CD4-positive, alpha-beta T cell treated with Interleukin-2 at 100 ng/mL for 4 hours (primary cell): ENCODE data around the gene ICAM2.
A peak's percentile ranks its signal among the peaks of the same experiment; 100 is the strongest.
"Not testable (repeated sequence)": the region's sequence is repeated elsewhere in the genome, so short reads cannot be mapped to it uniquely, and the experiment has no call there.

Source experiments
- DNase-seq: peaks from one replicate; pipeline ENCODE4 v3.0.0-alpha.2; 2020; ENCODE audit warnings: low spot score

ICAM2 gene

DNA sequence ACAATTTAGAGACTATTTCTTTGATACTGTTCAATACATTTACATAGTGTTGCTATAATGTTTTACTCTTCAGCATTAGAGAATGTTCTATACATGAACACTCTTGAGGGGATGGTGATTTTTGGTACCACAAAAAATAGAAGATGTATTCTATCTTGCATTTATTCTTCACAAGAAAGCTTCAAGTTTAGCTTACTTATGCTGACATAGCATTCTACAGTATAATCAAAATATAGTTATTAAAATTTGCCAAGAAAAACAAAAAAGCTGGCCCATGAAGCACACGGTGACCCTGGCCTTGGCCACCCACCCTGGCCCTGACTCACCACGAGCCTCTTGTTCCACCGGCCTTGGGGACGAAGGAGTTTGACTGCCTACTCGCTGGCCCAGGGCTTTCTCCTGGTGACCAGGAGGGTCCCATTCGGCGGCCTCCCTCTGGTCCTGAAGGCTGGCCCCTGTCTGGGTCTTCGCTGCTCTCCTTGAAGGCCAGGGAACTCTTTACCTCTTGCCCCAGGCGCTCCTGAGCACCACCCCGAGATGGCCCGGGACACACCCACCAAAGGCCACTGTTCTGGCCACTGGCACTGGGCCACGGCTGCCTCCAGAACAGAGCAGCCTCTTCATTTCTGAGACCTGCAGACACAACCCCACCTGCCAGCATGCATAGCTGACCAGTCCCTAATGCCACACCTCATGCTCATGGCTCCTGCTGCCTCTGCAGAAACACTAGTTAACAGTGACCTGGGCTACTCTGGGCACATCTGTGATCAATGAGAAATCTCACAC lies 22.5 kb upstream of the ICAM2 start:
- no peak for DNase-seq

GRCh38 chr17:64041912-64042311 lies 21.5 kb upstream of the ICAM2 start:
- DNase-seq: no peak

- no peak for DNase-seq
Observed at GRCh38 chr17:64040206-64040605, 19.8 kb upstream of the ICAM2 start.

GRCh38 chr17:64039106-64039400 lies 18.6 kb upstream of the ICAM2 start:
- DNase-seq: no peak

- DNase-seq: no peak
Observed at GRCh38 chr17:64038331-64039105, 18.1 kb upstream of the ICAM2 start.

- no peak for DNase-seq
Observed at GRCh38 chr17:64037802-64038201, 17.4 kb upstream of the ICAM2 start.

- DNase-seq: no peak
Observed at GRCh38 chr17:64037180-64037579, 16.7 kb upstream of the ICAM2 start.

DNA sequence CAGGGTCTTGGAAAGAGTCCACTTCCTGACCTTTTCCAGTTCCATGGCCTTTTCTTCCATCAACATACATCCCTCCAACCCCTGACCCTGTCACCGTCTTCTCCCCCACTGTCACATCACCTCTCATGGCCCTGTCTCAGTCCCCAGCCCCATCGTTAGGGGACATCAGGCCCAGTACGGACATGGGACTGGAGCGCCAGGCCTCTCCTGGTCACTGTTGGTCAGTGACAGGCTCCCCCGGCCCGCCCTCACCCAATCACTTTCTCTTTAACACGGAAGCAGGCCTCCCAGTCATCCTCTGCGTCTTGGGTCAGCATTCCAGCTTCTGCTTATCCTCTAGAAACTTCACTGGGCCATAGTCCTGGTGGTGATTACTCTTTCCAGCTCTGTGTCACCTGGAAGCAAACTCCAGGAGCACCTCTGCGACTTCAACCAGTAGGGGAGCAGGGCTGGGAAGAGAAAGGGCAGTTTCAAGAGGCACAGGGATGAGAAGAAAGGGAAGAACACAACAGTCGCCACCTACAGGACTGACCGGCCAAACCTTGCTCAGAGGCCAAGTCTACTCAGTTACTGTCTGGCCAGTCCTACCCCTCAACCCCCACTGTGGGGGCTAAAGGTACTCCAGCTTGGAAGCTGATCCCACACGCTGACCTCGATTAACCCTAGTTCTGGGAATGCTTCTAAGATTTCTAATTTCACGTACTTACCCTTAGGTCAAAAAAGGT lies 15.9 kb upstream of the ICAM2 start:
- DNase-seq: no peak

DNA sequence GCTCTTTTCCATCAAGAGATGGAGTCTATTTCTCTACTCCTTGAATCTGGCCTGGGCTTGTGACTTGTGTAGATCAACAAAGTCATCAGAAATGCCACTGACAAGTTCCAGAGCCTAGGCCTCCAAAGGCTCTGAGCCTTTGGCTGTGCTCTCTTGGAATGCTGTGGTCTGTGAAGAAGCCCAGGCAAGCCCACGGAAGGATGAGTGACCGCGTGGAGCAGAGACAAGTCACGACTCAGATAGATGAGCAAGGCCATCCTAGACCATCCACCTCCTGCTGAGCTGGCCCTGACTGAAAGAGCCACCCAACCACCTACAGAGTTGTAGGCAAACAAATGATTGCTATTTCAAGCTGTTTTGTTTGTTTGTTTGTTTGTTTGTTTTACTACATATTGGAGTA lies 11.6 kb upstream of the ICAM2 start:
- DNase-seq: no peak

DNA sequence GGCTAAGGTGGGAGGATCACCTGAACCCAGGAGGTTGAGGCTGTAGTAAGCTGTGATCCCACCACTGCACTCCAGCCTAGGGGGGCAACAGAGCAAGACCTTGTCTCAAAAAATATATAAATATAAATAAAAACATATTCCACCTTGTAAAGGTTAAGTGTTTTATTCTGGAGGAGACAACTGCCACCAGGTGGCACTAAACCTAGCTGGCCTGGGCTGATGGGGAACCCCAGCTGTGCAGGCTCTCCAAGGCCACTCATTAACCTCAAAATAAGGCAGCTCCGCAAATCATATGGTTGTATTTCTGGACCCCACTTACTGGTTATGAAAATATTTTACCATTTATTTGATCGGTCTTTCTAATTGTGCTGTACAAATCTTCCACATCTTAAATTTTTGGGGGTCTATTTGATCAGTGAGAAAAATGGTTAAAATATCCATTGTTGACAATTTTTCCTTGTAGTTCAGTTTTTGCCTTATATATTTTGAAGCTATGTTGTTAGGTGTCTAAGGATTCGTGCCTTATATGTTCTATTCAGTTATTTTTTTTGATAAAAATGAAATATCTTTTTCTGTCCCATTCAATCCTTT lies 8.5 kb upstream of the ICAM2 start:
- DNase-seq: peak; percentile 83

DNA sequence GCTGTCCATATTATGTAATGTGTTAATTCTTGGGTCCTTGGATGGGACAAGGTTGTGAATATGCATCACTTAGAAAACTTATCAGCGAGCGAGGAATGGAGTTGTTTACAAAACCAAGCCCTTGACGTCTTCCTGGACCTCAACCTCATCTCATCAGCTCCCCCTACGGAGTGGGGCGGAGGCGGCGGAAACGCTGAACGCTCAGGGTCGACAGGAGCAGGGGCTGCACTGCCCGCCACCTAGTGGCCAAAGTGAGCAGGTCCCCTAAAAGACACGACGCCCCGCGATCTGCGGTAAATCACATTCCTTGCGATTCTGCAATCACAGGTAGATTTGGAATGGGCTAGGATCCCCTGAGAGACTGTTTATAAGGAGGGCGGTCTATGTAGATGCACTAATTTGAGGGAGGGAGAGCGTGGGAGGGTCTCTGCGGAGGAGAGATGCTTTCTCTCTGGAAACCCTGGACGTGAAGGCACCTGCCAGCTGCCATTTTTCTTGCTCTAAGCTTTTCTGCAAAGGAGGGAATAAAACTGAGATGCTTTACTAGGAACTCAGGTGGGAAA lies 5.4 kb upstream of the ICAM2 start:
- peak; percentile 92 for DNase-seq

GRCh38 chr17:64024781-64025731 lies 4.6 kb upstream of the ICAM2 start:
- DNase-seq: peak; percentile 83

DNA sequence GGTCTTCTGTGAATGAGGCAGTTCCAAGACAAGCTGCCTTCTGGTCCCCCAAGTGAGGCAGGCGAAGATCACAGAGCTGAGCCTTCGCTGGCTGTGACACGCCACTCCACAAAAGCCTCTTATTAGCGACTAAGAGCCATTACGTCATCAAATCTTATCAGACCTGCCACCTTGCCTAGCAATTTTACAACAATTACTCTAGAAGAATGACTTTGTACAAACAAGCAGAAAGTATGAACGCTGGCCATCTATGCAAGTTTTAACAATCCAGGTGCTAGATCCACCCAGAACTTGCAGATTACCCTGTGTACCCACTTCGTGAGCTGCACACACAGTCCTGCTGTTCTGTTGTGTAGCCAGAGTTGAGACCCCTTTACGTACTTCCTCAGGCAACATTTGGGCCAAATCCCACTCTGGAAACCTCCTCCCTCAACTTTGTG lies 3.8 kb upstream of the ICAM2 start:
- no peak for DNase-seq

- DNase-seq: peak; percentile 67
Observed at GRCh38 chr17:64022611-64023063, 2.2 kb upstream of the ICAM2 start.

DNA sequence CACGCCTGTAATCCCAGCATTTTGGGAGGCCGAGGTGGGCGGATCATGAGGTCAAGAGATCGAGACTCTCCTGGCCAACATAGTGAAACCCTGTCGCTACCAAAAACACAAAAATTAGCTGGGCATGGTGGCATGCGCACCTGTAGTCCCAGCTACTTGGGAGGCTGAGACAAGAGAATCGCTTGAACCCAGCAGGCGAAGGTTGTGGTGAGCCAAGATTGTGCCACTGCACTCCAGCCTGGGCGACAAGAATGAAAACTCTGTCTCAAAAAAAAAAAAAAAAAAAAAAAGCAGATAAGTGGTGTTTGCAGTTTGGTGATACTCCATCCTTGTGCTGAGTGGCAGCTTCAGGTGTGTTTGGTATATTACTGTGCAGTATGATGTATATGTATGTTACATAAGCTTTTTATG lies 877 bp downstream of the ICAM2 start:
- not testable (repeated sequence) for DNase-seq

DNA sequence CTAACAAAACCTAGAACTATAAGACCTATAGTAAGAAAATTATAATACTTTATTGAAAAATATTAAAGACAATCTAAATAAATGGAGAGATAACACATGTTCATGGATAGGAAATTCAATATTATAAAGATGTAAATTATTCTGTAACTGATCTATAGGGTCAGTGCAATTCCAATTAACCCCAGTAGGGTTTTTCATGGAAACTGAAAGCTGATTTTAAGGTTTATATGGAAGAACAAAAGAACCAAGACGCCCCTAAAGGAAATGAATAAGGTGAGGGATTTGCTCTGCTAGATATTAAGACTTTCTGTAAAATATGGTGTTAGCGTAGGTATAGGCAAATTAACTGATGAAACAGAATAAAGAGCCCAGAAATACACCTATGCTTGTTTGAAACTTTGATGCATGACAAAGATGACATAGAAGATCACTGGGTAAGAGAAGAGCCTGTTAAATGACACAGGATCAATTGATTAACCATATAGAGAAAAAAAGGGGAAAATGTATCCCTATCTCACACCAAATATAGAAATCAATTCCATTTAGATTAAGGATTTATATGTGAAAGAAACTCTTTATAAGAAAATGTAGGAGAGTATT lies 3.0 kb downstream of the ICAM2 start:
- DNase-seq: peak; percentile 24

GRCh38 chr17:64016974-64017373 lies 3.5 kb downstream of the ICAM2 start:
- DNase-seq: no peak

GRCh38 chr17:64016231-64016784 lies 4.1 kb downstream of the ICAM2 start:
- peak; percentile 38 for DNase-seq

- no peak for DNase-seq
Observed at GRCh38 chr17:64015447-64015846, 5.0 kb downstream of the ICAM2 start.
